B cell (primary cell): ENCODE results near the gene KIF15. TPM values are rescaled to one million over a fixed set of nuclear protein-coding genes. Genes with fewer than 3 reads are reported as not detected.

ENCODE experiments used
- ATAC-seq: fragments of 200-7000 bp; cut with Tn5 transposase; one replicate; pipeline ENCODE4 v1.10.0; 2021; ENCODE audit warnings: low read depth, mild to moderate bottlenecking, moderate number of reproducible peaks, moderate library complexity
- CTCF ChIA-PET: fragments of 350-600 bp; sonication (Branson Sonifier 250); formaldehyde crosslinking; loops from one replicate; lab custom pipeline; 2021; ENCODE audit warnings: antibody characterized with exemption, inconsistent platforms; lab: Charles Lee
- POLR2A ChIA-PET: fragments of 350-600 bp; sonication (Branson Sonifier 250); formaldehyde crosslinking; loops from one replicate; lab custom pipeline; 2021; ENCODE audit warnings: antibody characterized with exemption; lab: Charles Lee
- DNase-seq: peaks from one replicate; pipeline ENCODE4 v3.0.0; 2013
- H2AFZ ChIP-seq: 2 replicates; pipeline ENCODE4 v1.6.1; 2012; ENCODE audit warnings: mild to moderate bottlenecking, low read depth, low read length; ENCODE audit not compliant: insufficient read depth, poor library complexity, severe bottlenecking
- H3K27ac ChIP-seq, 2 donors: 1 replicate in 1 of 2; 2 replicates in 1 of 2; pipeline ENCODE4 v1.5.1; 2012 to 2013; ENCODE audit warnings: low read length in 2 of 2, mild to moderate bottlenecking in 2 of 2, moderate library complexity in 1 of 2
- H3K27me3 ChIP-seq, 4 experiments: fragments of 200-600 bp in 1 of 4; sonication (generic) in 1 of 4; replicated peaks in 1 of 4; 1 replicate in 2 of 4; 2 replicates in 2 of 4; pipeline versions ENCODE4 v1.6.1 to v1.7.0; 2013 to 2016; ENCODE audit warnings: low read length in 3 of 4, mild to moderate bottlenecking in 2 of 4, mixed read lengths in 1 of 4, moderate library complexity in 1 of 4; ENCODE audit not compliant: insufficient read depth in 4 of 4, control insufficient read depth in 3 of 4; ENCODE audit errors: control extremely low read depth in 1 of 4
- H3K36me3 ChIP-seq, 2 experiments: replicated peaks in 1 of 2; 1 replicate in 1 of 2; 2 replicates in 1 of 2; pipeline versions ENCODE4 v1.6.1 to v1.7.1; 2013; ENCODE audit warnings: low read length in 1 of 2; ENCODE audit not compliant: insufficient read depth in 2 of 2, control insufficient read depth in 1 of 2; ENCODE audit errors: control extremely low read depth in 1 of 2, extremely low read depth in 1 of 2
- H3K4me1 ChIP-seq, 2 donors: fragments of 200-600 bp in 1 of 2; sonication (generic) in 1 of 2; 1 replicate in 1 of 2; 2 replicates in 1 of 2; pipeline versions ENCODE4 v1.5.1 to v1.6.1; 2013 to 2017; ENCODE audit warnings: low read length in 2 of 2; ENCODE audit not compliant: control insufficient read depth in 2 of 2, insufficient read depth in 2 of 2
- H3K4me2 ChIP-seq: replicated peaks from 2 replicates; pipeline ENCODE3; 2012; ENCODE audit warnings: mild to moderate bottlenecking, low read depth, low read length; ENCODE audit not compliant: poor library complexity, severe bottlenecking
- H3K4me3 ChIP-seq, 5 experiments: fragments of 200-600 bp in 1 of 5; sonication (generic) in 1 of 5; 1 replicate in 3 of 5; 2 replicates in 2 of 5; pipeline versions ENCODE4 v1.5.1 to v1.7.0; 2011 to 2016; ENCODE audit warnings: low read length in 4 of 5, mild to moderate bottlenecking in 4 of 5, low read depth in 2 of 5, control low read depth in 1 of 5, moderate library complexity in 1 of 5; ENCODE audit not compliant: insufficient read depth in 1 of 5; ENCODE audit errors: control extremely low read depth in 1 of 5, extremely low read depth in 1 of 5
- H3K79me2 ChIP-seq: fragments of 200-600 bp; sonication (generic); one replicate; pipeline ENCODE4 v1.6.0; 2016; ENCODE audit warnings: low read length; ENCODE audit not compliant: control insufficient read depth, insufficient read depth
- H3K9ac ChIP-seq: fragments of 200-600 bp; sonication (generic); 2 replicates; pipeline ENCODE4 v1.6.1; 2017; ENCODE audit warnings: mild to moderate bottlenecking, low read length, moderate library complexity
- H3K9me3 ChIP-seq, 3 donors: one replicate each; pipeline versions ENCODE4 v1.6.1 to v1.7.1; 2013; ENCODE audit warnings: low read length in 2 of 3; ENCODE audit not compliant: control insufficient read depth in 2 of 3, insufficient read depth in 1 of 3; ENCODE audit errors: control extremely low read depth in 1 of 3
- H4K20me1 ChIP-seq: 2 replicates; pipeline ENCODE4 v1.6.0; 2012; ENCODE audit warnings: mild to moderate bottlenecking, low read length; ENCODE audit not compliant: insufficient read depth, control insufficient read depth, poor library complexity, severe bottlenecking
- H3K27ac Mint-ChIP-seq: one replicate; pipeline ENCODE4 v1.8.0; 2021; ENCODE audit warnings: mixed read lengths
- H3K27me3 Mint-ChIP-seq: one replicate; pipeline ENCODE4 v1.8.0; 2021; ENCODE audit warnings: mixed read lengths
- H3K4me1 Mint-ChIP-seq: one replicate; pipeline ENCODE4 v1.8.0; 2021; ENCODE audit warnings: mixed read lengths
- H3K4me3 Mint-ChIP-seq: one replicate; pipeline ENCODE4 v1.8.0; 2021; ENCODE audit warnings: mixed read lengths
- H3K9me3 Mint-ChIP-seq: one replicate; pipeline ENCODE4 v1.8.0; 2022; ENCODE audit warnings: mixed read lengths; ENCODE audit not compliant: insufficient read depth
- EZH2 ChIP-seq: IDR thresholded peaks from 2 replicates; pipeline ENCODE4 v1.6.1; 2012; ENCODE audit warnings: borderline replicate concordance, low read depth, mild to moderate bottlenecking, moderate library complexity, low read length; ENCODE audit not compliant: insufficient read depth, poor library complexity, severe bottlenecking
- WGBS: methylation state at CpG from one replicate; pipeline ENCODE4 v1.1.5; 2013; ENCODE audit warnings: missing lambda C conversion rate; ENCODE audit not compliant: insufficient coverage; 5-methylcytosine and 5-hydroxymethylcytosine counted together
- intact Hi-C: fragments of 100-400 bp; cut with micrococcal nuclease; formaldehyde crosslinking; loops from one replicate; pipeline ENCODE4 v1.10.0; 2022
- polyA plus RNA-seq: library from polyadenylated mRNA; depleted of rRNA; stranded (reverse); fragments of >200 nt; gene quantifications from 2 replicates; pipeline ENCODE4 v1.2.3, GENCODE V29; 2012
- total RNA-seq, 2 donors: library from RNA; stranded (reverse); fragments of 120-200 nt in 1 of 2; gene quantifications; 1 replicate in 1 of 2; 2 replicates in 1 of 2; pipeline versions ENCODE4 v1.2.3 to v1.2.4, GENCODE V29; 2013 to 2022
- TF ChIP-seq, protein P1 (sequence below): fragments of 200-600 bp; IDR thresholded peaks from one replicate; pipeline ENCODE4 v1.8.0; 2022; ENCODE audit warnings: antibody characterized with exemption, mild to moderate bottlenecking

The KIF15 gene
- total and polyA plus RNA-seq, 2 donors (not counting 1 experiment from before 2014, with no cell fraction given): 0.28 to 1.4 TPM

DNA sequence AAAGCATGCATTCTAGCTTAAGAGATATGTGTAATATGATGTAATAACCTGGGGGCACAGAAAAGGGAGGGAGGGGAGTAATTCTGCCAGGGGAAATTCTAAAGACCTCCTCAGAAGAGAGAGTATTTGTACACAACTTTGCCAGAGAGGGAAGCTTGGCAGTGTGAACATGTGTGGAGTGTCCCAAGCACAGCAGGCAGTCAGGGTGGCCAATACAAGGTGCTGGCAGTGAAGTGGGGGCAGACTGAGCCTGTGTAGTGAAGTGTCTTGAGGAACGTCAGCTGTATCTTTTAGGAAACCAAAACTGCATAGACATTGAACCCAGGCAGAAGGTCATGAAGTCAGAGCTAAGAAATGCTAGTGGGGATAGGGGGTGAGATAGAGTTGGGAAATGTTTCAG lies 70.4 kb downstream of the KIF15 start:
- no peaks in the 10 kb centered on the region for H3K27me3 ChIP-seq
- intact Hi-C loops: no loop called here
- no peaks in the 10 kb centered on the region for H3K79me2 ChIP-seq
- H2AFZ ChIP-seq: no peak overlapping the region
- no peaks in the 10 kb centered on the region for H4K20me1 ChIP-seq
- H3K4me2 ChIP-seq: no peak overlapping the region
- ATAC-seq (no peak), DNase-seq (no peak)
- Mint-ChIP-seq H3K4me3 (no peak overlapping the region), H3K9me3 (peaks cover 9% of the 10 kb centered on the region), H3K27me3 (no peaks in the 10 kb centered on the region), H3K27ac (no peak overlapping the region), H3K4me1 (peaks cover 4% of the 10 kb centered on the region)
- 100% methylated on average over 1 of the region's 1 CpG for WGBS
- TF ChIP-seq EZH2: no peak
- TF ChIP-seq, protein P1, sequence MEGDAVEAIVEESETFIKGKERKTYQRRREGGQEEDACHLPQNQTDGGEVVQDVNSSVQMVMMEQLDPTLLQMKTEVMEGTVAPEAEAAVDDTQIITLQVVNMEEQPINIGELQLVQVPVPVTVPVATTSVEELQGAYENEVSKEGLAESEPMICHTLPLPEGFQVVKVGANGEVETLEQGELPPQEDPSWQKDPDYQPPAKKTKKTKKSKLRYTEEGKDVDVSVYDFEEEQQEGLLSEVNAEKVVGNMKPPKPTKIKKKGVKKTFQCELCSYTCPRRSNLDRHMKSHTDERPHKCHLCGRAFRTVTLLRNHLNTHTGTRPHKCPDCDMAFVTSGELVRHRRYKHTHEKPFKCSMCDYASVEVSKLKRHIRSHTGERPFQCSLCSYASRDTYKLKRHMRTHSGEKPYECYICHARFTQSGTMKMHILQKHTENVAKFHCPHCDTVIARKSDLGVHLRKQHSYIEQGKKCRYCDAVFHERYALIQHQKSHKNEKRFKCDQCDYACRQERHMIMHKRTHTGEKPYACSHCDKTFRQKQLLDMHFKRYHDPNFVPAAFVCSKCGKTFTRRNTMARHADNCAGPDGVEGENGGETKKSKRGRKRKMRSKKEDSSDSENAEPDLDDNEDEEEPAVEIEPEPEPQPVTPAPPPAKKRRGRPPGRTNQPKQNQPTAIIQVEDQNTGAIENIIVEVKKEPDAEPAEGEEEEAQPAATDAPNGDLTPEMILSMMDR: no peak
- POLR2A ChIA-PET: no interaction called here
- CTCF ChIA-PET: no interaction called here
- no peak overlapping the region for H3K27ac ChIP-seq
- no peak overlapping the region for H3K4me3 ChIP-seq
- peaks cover 0 to 7% of the 10 kb centered on the region in 2 experiments for H3K36me3 ChIP-seq
- H3K9me3 ChIP-seq: peaks cover 4 to 15% (median 10%) of the 10 kb centered on the region in 3 donors
- H3K9ac ChIP-seq: no peak overlapping the region
- H3K4me1 ChIP-seq: peaks cover 0 to 4% of the 10 kb centered on the region in 2 donors

DNA sequence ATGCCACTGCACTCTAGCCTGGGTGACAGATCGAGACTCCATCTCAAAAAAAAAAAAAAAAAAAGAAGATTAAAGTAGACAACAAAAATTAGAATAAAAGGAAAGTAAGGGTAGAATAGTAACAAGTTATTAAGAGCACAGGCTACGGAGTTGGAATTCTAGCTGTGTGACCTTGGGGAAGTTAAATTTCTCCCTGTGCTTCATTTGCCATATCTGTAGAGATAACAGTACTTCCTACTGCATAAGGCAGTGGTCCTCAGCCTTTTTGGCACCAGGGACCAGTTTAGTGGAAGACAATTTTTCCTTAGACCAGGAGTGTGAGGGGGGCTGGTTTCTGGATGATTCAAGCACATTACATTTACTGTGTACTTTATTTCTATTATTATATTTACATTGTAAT lies 71.4 kb downstream of the KIF15 start:
- Histone ChIP-seq H3K4me2 (no peak overlapping the region), H3K9ac (no peak overlapping the region), H3K79me2 (no peaks in the 10 kb centered on the region), H3K27me3 (no peaks in the 10 kb centered on the region), H4K20me1 (no peaks in the 10 kb centered on the region), H3K27ac (no peak overlapping the region), H3K4me1 (no peaks in the 10 kb centered on the region), H3K9me3 (peaks cover 5 to 20% (median 12%) of the 10 kb centered on the region in 3 donors), H3K36me3 (peaks cover 0 to 7% of the 10 kb centered on the region in 2 experiments), H3K4me3 (no peak overlapping the region), H2AFZ (no peak overlapping the region)
- H3K4me3 Mint-ChIP-seq: no peak overlapping the region
- DNase-seq: no peak
- peaks cover 9% of the 10 kb centered on the region for H3K9me3 Mint-ChIP-seq
- H3K27me3 Mint-ChIP-seq: no peaks in the 10 kb centered on the region
- H3K4me1 Mint-ChIP-seq: no peaks in the 10 kb centered on the region
- ChIA-PET POLR2A (no interaction called here), CTCF (no interaction called here)
- TF ChIP-seq EZH2: no peak
- TF ChIP-seq, protein P1: no peak
- no peak overlapping the region for H3K27ac Mint-ChIP-seq
- intact Hi-C loops: no loop called here
- ATAC-seq: no peak
- WGBS: no CpG with 5 or more reads among the region's 2 CpGs
